H1 (cell line): ENCODE results near the gene GJD2.

Experiments used
- EZH2 ChIP-seq: fragments of 200-600 bp; sonication (generic); IDR thresholded peaks from 2 replicates; pipeline ENCODE4 v1.7.1; 2012; ENCODE audit warnings: low read depth, mild to moderate bottlenecking, moderate library complexity, low read length, inconsistent platforms; ENCODE audit not compliant: severe bottlenecking
- GABPA ChIP-seq: IDR thresholded peaks from 2 replicates; pipeline ENCODE4 v1.6.1; 2011; ENCODE audit warnings: mild to moderate bottlenecking, low read length, moderate library complexity, borderline replicate concordance; ENCODE audit not compliant: insufficient read depth
- JUND ChIP-seq: IDR thresholded peaks from 2 replicates; pipeline ENCODE4 v1.6.1; 2011; ENCODE audit warnings: mild to moderate bottlenecking, improper control_type of control experiment, low read length
- MAFK ChIP-seq: IDR thresholded peaks from 2 replicates; pipeline ENCODE4 v1.6.1; 2012; ENCODE audit warnings: low read depth, mild to moderate bottlenecking, improper control_type of control experiment, low read length
- POLR2A ChIP-seq, 2 experiments: IDR thresholded peaks; 1 replicate in 1 of 2; 2 replicates in 1 of 2; pipeline ENCODE4 v1.6.1; 2011; ENCODE audit warnings: low read depth in 2 of 2, low read length in 2 of 2, mild to moderate bottlenecking in 2 of 2; ENCODE audit errors: control extremely low read depth in 1 of 2
- RAD21 ChIP-seq, 2 experiments: IDR thresholded peaks in 1 of 2; conservative IDR thresholded peaks in 1 of 2; 2 replicates each; pipeline ENCODE4 v1.6.1; 2011; ENCODE audit warnings: low read depth in 2 of 2, low read length in 2 of 2, improper control_type of control experiment in 1 of 2, inconsistent platforms in 1 of 2, mild to moderate bottlenecking in 1 of 2, moderate library complexity in 1 of 2
- TCF12 ChIP-seq: IDR thresholded peaks from 2 replicates; pipeline ENCODE4 v1.6.1; 2011; ENCODE audit warnings: low read depth, mild to moderate bottlenecking, low read length
- TF ChIP-seq, protein P1 (sequence below), 3 experiments: IDR thresholded peaks; 1 replicate in 2 of 3; 2 replicates in 1 of 3; pipeline versions ENCODE4 v1.5.1 to v1.6.1; 2011; ENCODE audit warnings: low read length in 3 of 3, mild to moderate bottlenecking in 3 of 3, inconsistent platforms in 2 of 3, low read depth in 1 of 3, moderate library complexity in 1 of 3; ENCODE audit not compliant: insufficient read depth in 1 of 3; ENCODE audit errors: control extremely low read depth in 1 of 3
- TF ChIP-seq, protein P2 (sequence below): IDR thresholded peaks from 2 replicates; pipeline ENCODE4 v1.6.1; 2012; ENCODE audit warnings: inconsistent platforms
- TF ChIP-seq, protein P3 (sequence below): IDR thresholded peaks from 2 replicates; pipeline ENCODE4 v1.6.1; 2011; ENCODE audit warnings: low read depth, mild to moderate bottlenecking, low read length; ENCODE audit not compliant: insufficient read depth

DNA sequence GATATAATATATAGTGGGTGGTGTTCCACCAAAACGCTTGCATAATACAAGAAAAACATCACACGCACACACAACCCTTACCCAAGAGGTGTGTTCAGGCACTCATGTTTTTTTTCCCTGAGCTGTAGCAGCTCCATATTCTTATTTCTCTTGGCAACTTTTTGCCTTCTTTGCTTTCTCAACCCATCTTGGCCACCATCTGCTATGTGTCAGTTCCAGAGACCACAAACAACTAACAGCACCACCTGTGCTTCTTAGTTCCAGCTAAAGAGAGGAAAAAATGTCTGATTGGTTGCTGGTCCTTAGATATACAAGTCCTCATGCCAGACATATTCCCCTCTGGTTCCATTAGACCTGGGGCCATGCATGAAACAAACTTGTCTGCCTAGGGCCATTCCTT lies 28.6 kb upstream of the GJD2 start:
- TF ChIP-seq EZH2 (no peak), JUND (no peak), POLR2A (IDR thresholded peaks at IDR 0.05; ENCODE audit: control extremely low read depth in 1 of 2, low read depth in 2 of 2, low read length in 2 of 2) (no peak), MAFK (no peak), TCF12 (no peak), GABPA (no peak), RAD21 (IDR thresholded peaks at IDR 0.05 in 1 of 2, conservative IDR thresholded peaks at IDR 0.05 in 1 of 2; ENCODE audit: low read depth in 2 of 2, low read length in 2 of 2) (no peak)
- TF ChIP-seq, protein P1, sequence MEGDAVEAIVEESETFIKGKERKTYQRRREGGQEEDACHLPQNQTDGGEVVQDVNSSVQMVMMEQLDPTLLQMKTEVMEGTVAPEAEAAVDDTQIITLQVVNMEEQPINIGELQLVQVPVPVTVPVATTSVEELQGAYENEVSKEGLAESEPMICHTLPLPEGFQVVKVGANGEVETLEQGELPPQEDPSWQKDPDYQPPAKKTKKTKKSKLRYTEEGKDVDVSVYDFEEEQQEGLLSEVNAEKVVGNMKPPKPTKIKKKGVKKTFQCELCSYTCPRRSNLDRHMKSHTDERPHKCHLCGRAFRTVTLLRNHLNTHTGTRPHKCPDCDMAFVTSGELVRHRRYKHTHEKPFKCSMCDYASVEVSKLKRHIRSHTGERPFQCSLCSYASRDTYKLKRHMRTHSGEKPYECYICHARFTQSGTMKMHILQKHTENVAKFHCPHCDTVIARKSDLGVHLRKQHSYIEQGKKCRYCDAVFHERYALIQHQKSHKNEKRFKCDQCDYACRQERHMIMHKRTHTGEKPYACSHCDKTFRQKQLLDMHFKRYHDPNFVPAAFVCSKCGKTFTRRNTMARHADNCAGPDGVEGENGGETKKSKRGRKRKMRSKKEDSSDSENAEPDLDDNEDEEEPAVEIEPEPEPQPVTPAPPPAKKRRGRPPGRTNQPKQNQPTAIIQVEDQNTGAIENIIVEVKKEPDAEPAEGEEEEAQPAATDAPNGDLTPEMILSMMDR (IDR thresholded peaks at IDR 0.05; ENCODE audit: control extremely low read depth in 1 of 3, insufficient read depth in 1 of 3, low read depth in 1 of 3, low read length in 3 of 3), result no peak
- TF ChIP-seq, protein P2, sequence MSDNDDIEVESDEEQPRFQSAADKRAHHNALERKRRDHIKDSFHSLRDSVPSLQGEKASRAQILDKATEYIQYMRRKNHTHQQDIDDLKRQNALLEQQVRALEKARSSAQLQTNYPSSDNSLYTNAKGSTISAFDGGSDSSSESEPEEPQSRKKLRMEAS, result no peak
- TF ChIP-seq, protein P3, sequence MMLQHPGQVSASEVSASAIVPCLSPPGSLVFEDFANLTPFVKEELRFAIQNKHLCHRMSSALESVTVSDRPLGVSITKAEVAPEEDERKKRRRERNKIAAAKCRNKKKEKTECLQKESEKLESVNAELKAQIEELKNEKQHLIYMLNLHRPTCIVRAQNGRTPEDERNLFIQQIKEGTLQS, result no peak
